Activated CD4-positive, alpha-beta T cell treated with anti-CD3 and anti-CD28 coated beads, Interleukin-2, amount 50 U/mL, for 16 hours (primary cell): Measurements from ENCODE around the gene PTPN5.

Experiments
- DNase-seq: peaks from one replicate; pipeline ENCODE4 v3.0.0-alpha.2; 2020

The PTPN5 gene

GRCh38 chr11:18736590-18737148 lies 54.9 kb downstream of the PTPN5 start:
- no peak for DNase-seq

GRCh38 chr11:18733202-18733601 lies 58.4 kb downstream of the PTPN5 start:
- DNase-seq, result no peak

GRCh38 chr11:18731949-18732821 lies 59.4 kb downstream of the PTPN5 start:
- DNase-seq, result peak; percentile 52

GRCh38 chr11:18731441-18731840 lies 60.2 kb downstream of the PTPN5 start:
- DNase-seq, result no peak

GRCh38 chr11:18730020-18730419 lies 61.6 kb downstream of the PTPN5 start:
- no peak for DNase-seq

- no peak for DNase-seq
Observed at GRCh38 chr11:18729426-18729825, 62.2 kb downstream of the PTPN5 start.

- no peak for DNase-seq
Observed at GRCh38 chr11:18728658-18729057, 62.9 kb downstream of the PTPN5 start.

- peak; percentile 42 for DNase-seq
Observed at GRCh38 chr11:18727479-18728236, 63.9 kb downstream of the PTPN5 start.

GRCh38 chr11:18726040-18726439 lies 65.6 kb downstream of the PTPN5 start, which contains the start of gene IGSF22:
IGSF22 (minus strand) TSS chr11:18726188; CDS start chr11:18724236, 1,952 bp downstream.
- no peak for DNase-seq

- no peak for DNase-seq
Observed at GRCh38 chr11:18723991-18724390, 67.6 kb downstream of the PTPN5 start.

- no peak for DNase-seq
Observed at GRCh38 chr11:18722293-18722637, 69.3 kb downstream of the PTPN5 start.

GRCh38 chr11:18721561-18722292 lies 69.9 kb downstream of the PTPN5 start:
- DNase-seq, result peak; percentile 59

GRCh38 chr11:18720808-18721560 lies 70.6 kb downstream of the PTPN5 start:
- peak; percentile 65 for DNase-seq

GRCh38 chr11:18720091-18720807 lies 71.3 kb downstream of the PTPN5 start:
- DNase-seq, result no peak

- no peak for DNase-seq
Observed at GRCh38 chr11:18715476-18715875, 76.1 kb downstream of the PTPN5 start.

- no peak for DNase-seq
Observed at GRCh38 chr11:18714443-18714780, 77.2 kb downstream of the PTPN5 start.

- no peak for DNase-seq
Observed at GRCh38 chr11:18713646-18714442, 77.8 kb downstream of the PTPN5 start.

GRCh38 chr11:18710545-18710944 lies 81.1 kb downstream of the PTPN5 start:
- DNase-seq, result no peak

GRCh38 chr11:18709414-18709813 lies 82.2 kb downstream of the PTPN5 start:
- DNase-seq, result no peak

GRCh38 chr11:18707811-18708340 lies 83.7 kb downstream of the PTPN5 start:
- DNase-seq, result no peak
